ENCODE results near the gene LHFPL3. TPM values are rescaled to one million over a fixed set of nuclear protein-coding genes. Genes with fewer than 3 reads are reported as not detected.
"Not testable (repeated sequence)": the region's sequence is repeated elsewhere in the genome, so short reads cannot be mapped to it uniquely, and the experiment has no call there.

Gene LHFPL3
- total RNA-seq, 4 donors from 2014 or later = not detected

GRCh38 chr7:104921596-104921995, 593.2 kb downstream of the LHFPL3 start:
- no peaks in the 10 kb centered on the region for H3K27me3 ChIP-seq
- no peak overlapping the region for H3K4me3 ChIP-seq (replicated peaks in 1 of 3)
- intact Hi-C loops (cut with DNase I) = loop anchor here (10.0 kb wide), 1 partner anchor 563 kb away; no protein-coding TSS in a partner anchor
- WGBS, 2 donors = 97% methylated on average over 2 of the region's 2 CpGs
- no peaks in the 10 kb centered on the region for H3K9me3 ChIP-seq
- DNase-seq = no peak
- peaks cover 3 to 5% of the 10 kb centered on the region in 2 donors for H3K4me1 ChIP-seq
- H3K36me3 ChIP-seq = no peaks in the 10 kb centered on the region
- H3K27ac ChIP-seq = no peak overlapping the region
- TF ChIP-seq POLR2A (IDR thresholded peaks at IDR 0.05) = no peak

DNA sequence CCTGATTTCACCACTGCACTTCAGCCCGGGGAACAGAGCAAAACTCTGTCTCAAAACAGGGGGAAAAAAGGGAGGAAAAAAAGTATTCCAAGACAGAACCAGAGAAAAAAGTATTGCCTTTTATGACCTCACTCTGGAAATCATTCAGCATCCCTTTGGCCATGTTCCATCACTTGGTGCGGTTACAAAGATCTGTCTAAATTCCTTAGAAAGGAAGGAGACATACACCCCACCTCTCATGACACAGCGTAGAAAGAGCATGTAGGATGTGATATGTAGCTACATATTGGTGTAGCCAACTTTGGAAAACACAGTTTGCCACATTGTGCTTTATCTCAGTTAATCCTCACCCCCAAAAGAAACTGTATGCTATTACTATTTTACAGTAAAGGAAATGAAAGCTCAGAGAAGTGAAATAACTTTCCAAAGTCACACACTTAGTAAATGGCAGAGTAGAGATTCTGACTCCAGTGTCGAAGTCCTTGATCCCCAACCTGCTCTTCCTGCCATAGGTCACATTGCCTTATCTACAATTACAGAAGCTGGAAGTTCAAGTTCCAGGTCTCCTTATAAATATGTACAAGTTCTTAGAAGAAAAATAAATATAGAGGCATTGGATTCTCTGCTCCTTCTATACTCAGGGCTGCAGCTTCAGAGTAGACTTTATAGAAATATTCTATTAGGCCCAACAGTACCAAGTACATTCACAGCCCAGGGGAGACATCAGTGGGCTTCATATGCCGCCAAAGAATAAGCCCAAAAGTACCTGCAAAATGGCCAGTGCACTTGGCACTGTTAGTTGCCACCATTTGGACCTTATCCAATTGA, 594.0 kb downstream of the LHFPL3 start:
- no peaks in the 10 kb centered on the region for H3K9me3 ChIP-seq
- no peak for DNase-seq
- H3K27ac ChIP-seq = peak overlapping the region in 1 of 3 donors; percentile 55
- H3K4me1 ChIP-seq = peaks cover 3 to 5% of the 10 kb centered on the region in 2 donors
- 57 to 66% methylated on average over 5 of the region's 5 CpGs for WGBS, 2 donors
- TF ChIP-seq CTCF (IDR thresholded peaks at IDR 0.05) (no peak), POLR2A (IDR thresholded peaks at IDR 0.05) (no peak)
- no peaks in the 10 kb centered on the region for H3K36me3 ChIP-seq
- intact Hi-C loops (cut with DNase I) = loop anchor here (10.0 kb wide), 1 partner anchor 562 kb away; no protein-coding TSS in a partner anchor
- no peaks in the 10 kb centered on the region for H3K27me3 ChIP-seq
- no peak overlapping the region for H3K4me3 ChIP-seq (replicated peaks in 1 of 3)

DNA sequence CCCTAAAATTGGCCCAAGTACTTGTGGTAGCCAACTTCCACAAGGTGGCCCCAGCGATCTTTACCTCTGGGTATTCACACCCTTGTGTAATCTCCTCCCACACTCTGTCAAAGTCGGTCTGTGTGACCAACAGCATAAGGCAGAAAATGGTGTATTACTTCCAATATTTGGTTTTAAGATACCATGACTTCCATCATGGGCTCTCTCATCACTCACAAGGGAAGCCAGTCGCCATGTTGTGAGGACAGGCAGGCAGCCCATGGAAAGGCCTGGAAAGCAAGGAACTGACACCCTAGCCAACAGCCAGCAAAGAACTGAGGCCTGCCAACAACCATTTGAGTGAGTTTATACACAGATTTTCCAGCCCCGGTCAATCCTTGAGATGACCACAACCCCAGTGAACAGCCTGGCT, 594.6 kb downstream of the LHFPL3 start:
- Histone ChIP-seq H3K9me3 (no peaks in the 10 kb centered on the region), H3K4me3 (replicated peaks in 1 of 3) (no peak overlapping the region), H3K27me3 (no peaks in the 10 kb centered on the region), H3K36me3 (no peaks in the 10 kb centered on the region), H3K27ac (peak overlapping the region in 2 of 3 donors; percentile 50 to 55), H3K4me1 (peaks cover 3 to 5% of the 10 kb centered on the region in 2 donors)
- TF ChIP-seq POLR2A (IDR thresholded peaks at IDR 0.05) (no peak), CTCF (IDR thresholded peaks at IDR 0.05) (peak; percentile 25 to 84 (median 74))
- intact Hi-C loops (cut with DNase I) = loop anchor here (10.0 kb wide), 1 partner anchor 562 kb away; no protein-coding TSS in a partner anchor
- DNase-seq = peak; percentile 77 to 78
- WGBS, 2 donors = 13 to 23% methylated on average over 4 of the region's 4 CpGs

GRCh38 chr7:104926189-104926588, 597.8 kb downstream of the LHFPL3 start:
- H3K27ac ChIP-seq; DNase-seq; H3K9me3 ChIP-seq; H3K4me3 ChIP-seq (replicated peaks in 1 of 3); H3K27me3 ChIP-seq; H3K4me1 ChIP-seq; H3K36me3 ChIP-seq: not testable (repeated sequence)
- 89 to 93% methylated on average over 5 of the region's 5 CpGs for WGBS, 2 donors
- intact Hi-C loops (cut with DNase I) = loop anchor here (10.0 kb wide), 1 partner anchor 559 kb away; no protein-coding TSS in a partner anchor

DNA sequence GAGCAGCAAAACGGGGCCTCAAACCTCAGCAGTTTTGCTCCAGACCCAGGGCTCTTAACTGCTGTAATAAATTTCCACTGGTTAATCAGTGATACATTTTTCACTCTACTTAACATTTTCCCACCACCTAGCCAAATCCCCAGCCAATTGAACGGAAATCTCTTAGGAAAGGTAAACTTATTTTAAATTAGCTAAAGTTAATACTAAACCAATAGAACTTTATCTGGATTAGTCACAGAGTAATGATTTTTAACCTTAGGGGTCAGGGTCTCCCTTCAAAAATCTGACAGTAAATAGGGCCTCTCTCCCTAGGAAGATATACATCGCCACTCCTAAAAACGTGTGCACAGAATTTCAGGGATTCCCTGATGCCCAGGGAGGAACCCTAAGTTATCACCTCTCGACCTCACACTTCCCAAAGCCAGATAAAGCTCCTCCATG, 598.2 kb downstream of the LHFPL3 start:
- no peaks in the 10 kb centered on the region for H3K27me3 ChIP-seq
- no peak overlapping the region for H3K27ac ChIP-seq
- 73 to 77% methylated on average over 5 of the region's 5 CpGs for WGBS, 2 donors
- no peak for DNase-seq
- intact Hi-C loops (cut with DNase I) = loop anchor here (10.0 kb wide), 1 partner anchor 558 kb away; no protein-coding TSS in a partner anchor
- no peaks in the 10 kb centered on the region for H3K9me3 ChIP-seq
- TF ChIP-seq POLR2A (IDR thresholded peaks at IDR 0.05) (no peak), CTCF (IDR thresholded peaks at IDR 0.05) (no peak)
- no peak overlapping the region for H3K4me3 ChIP-seq (replicated peaks in 1 of 3)
- H3K36me3 ChIP-seq = no peaks in the 10 kb centered on the region
- peaks cover 3 to 5% of the 10 kb centered on the region in 2 donors for H3K4me1 ChIP-seq

DNA sequence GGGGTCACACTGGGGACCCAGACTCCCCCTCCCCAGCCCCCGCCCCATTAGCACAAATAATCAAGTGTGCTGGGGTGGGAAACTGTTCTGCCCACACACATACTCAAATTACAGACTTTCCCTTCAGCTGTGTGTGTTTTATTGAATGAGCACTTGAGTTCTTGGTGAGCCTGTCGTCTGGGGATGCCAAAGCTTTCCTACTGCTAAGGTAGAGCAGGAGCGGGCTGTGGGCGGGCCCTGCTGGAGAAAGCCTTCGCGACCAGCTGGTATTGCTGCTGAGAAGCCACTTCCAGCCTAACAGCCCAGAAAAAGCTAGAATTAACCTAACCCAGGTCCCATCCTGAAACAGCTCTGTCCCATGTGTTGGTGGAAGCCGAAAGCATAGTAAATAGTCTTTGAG, 598.7 kb downstream of the LHFPL3 start:
- H3K4me1 ChIP-seq = peaks cover 3 to 5% of the 10 kb centered on the region in 2 donors
- peak; percentile 61 to 71 for DNase-seq
- TF ChIP-seq POLR2A (IDR thresholded peaks at IDR 0.05) (no peak), CTCF (IDR thresholded peaks at IDR 0.05) (no peak)
- no peak overlapping the region for H3K27ac ChIP-seq
- no peak overlapping the region for H3K4me3 ChIP-seq (replicated peaks in 1 of 3)
- no peaks in the 10 kb centered on the region for H3K36me3 ChIP-seq
- 34 to 51% methylated on average over 6 to 7 of the region's 7 CpGs for WGBS, 2 donors
- intact Hi-C loops (cut with DNase I) = loop anchor here (10.0 kb wide), 1 partner anchor 558 kb away; no protein-coding TSS in a partner anchor
- no peaks in the 10 kb centered on the region for H3K27me3 ChIP-seq
- no peaks in the 10 kb centered on the region for H3K9me3 ChIP-seq

Measured in thyroid gland (tissue), 4 donors.